ENCODE results near the gene C20orf202. TPM values are rescaled to one million over a fixed set of nuclear protein-coding genes. Genes with fewer than 3 reads are reported as not detected.

Gene C20orf202
- total RNA-seq, 4 donors from 2014 or later: 1.1 TPM; not detected in 3

GRCh38 chr20:1240549-1240948 lies 37.3 kb downstream of the C20orf202 start:
- TF ChIP-seq POLR2A (IDR thresholded peaks at IDR 0.05): no peak
- TF ChIP-seq, protein P1, sequence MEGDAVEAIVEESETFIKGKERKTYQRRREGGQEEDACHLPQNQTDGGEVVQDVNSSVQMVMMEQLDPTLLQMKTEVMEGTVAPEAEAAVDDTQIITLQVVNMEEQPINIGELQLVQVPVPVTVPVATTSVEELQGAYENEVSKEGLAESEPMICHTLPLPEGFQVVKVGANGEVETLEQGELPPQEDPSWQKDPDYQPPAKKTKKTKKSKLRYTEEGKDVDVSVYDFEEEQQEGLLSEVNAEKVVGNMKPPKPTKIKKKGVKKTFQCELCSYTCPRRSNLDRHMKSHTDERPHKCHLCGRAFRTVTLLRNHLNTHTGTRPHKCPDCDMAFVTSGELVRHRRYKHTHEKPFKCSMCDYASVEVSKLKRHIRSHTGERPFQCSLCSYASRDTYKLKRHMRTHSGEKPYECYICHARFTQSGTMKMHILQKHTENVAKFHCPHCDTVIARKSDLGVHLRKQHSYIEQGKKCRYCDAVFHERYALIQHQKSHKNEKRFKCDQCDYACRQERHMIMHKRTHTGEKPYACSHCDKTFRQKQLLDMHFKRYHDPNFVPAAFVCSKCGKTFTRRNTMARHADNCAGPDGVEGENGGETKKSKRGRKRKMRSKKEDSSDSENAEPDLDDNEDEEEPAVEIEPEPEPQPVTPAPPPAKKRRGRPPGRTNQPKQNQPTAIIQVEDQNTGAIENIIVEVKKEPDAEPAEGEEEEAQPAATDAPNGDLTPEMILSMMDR (IDR thresholded peaks at IDR 0.05): no peak
- Histone ChIP-seq H3K27me3 (peaks cover 0 to 40% (median 2%) of the 10 kb centered on the region in 4 donors), H3K4me3 (no peak overlapping the region), H3K36me3 (no peaks in the 10 kb centered on the region), H3K27ac (no peak overlapping the region), H3K4me1 (no peaks in the 10 kb centered on the region), H3K9me3 (no peaks in the 10 kb centered on the region)
- no peak for DNase-seq
- WGBS, 2 donors: 66 to 71% methylated on average over 5 of the region's 5 CpGs
- intact Hi-C loops (cut with DNase I): no loop called here

- Histone ChIP-seq H3K27ac (no peak overlapping the region), H3K4me3 (no peak overlapping the region), H3K27me3 (peaks cover 0 to 32% (median 2%) of the 10 kb centered on the region in 4 donors), H3K36me3 (no peaks in the 10 kb centered on the region), H3K9me3 (no peaks in the 10 kb centered on the region), H3K4me1 (no peaks in the 10 kb centered on the region)
- no peak for TF ChIP-seq POLR2A (IDR thresholded peaks at IDR 0.05)
- TF ChIP-seq, protein P1 (IDR thresholded peaks at IDR 0.05): no peak
- intact Hi-C loops (cut with DNase I): no loop called here
- DNase-seq: no peak
Measured at GRCh38 chr20:1241456-1241855, 38.2 kb downstream of the C20orf202 start.

DNA sequence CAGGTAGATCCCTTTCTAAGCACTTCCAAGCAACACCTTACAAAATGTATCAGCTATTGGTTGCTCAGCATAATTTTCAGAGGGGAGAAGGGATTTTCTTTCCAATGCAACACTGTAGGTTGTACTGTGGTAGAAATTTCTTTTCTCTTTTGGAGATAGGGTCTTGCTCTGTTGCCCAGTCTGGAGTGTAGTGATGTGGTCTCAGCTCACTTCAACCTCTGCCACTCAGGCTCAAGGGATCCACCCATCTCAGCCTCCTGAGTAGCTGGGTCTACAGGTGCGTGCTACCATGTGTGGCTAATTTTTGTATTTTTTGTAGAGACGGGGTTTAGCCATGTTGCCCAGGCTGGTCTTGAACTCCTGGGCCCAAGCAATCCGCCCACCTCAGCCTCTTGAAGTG lies 38.8 kb downstream of the C20orf202 start:
- peaks cover 0 to 32% (median 2%) of the 10 kb centered on the region in 4 donors for H3K27me3 ChIP-seq
- no peaks in the 10 kb centered on the region for H3K9me3 ChIP-seq
- no peak for TF ChIP-seq POLR2A (IDR thresholded peaks at IDR 0.05)
- TF ChIP-seq, protein P1 (IDR thresholded peaks at IDR 0.05): no peak
- no peaks in the 10 kb centered on the region for H3K4me1 ChIP-seq
- intact Hi-C loops (cut with DNase I): no loop called here
- no peak overlapping the region for H3K4me3 ChIP-seq
- no peak for DNase-seq
- no peak overlapping the region for H3K27ac ChIP-seq
- no peaks in the 10 kb centered on the region for H3K36me3 ChIP-seq
- WGBS, 2 donors: 79 to 88% methylated on average over 1 to 2 of the region's 3 CpGs

DNA sequence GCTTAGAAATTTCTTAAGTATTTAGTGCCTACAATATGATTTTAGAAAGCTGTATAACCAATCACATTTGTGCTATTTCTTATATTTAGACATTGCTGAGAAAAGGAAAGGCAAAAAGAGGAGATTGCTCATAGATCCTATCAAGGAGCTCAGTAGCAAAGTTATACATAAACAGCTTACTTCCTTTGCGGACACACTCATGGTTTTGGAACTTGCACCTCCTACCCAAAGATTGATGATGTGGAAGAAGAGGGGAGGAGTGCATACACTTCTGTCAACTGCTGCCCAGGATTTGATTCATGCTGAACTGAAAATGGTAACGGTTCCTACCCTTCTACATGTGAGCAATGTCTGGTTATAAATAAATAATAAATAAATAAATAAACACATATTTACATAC lies 39.3 kb downstream of the C20orf202 start:
- Histone ChIP-seq H3K4me3 (no peak overlapping the region), H3K4me1 (no peaks in the 10 kb centered on the region), H3K9me3 (no peaks in the 10 kb centered on the region), H3K27me3 (peaks cover 0 to 32% (median 2%) of the 10 kb centered on the region in 4 donors), H3K36me3 (no peaks in the 10 kb centered on the region), H3K27ac (no peak overlapping the region)
- no peak for TF ChIP-seq POLR2A (IDR thresholded peaks at IDR 0.05)
- TF ChIP-seq, protein P1 (IDR thresholded peaks at IDR 0.05): no peak
- 41 to 61% methylated on average over 2 of the region's 2 CpGs for WGBS, 2 donors
- intact Hi-C loops (cut with DNase I): no loop called here
- no peak for DNase-seq

- no peaks in the 10 kb centered on the region for H3K4me1 ChIP-seq
- 50 to 52% methylated on average over 2 of the region's 2 CpGs for WGBS, 2 donors
- H3K27me3 ChIP-seq: peaks cover 0 to 20% (median 0%) of the 10 kb centered on the region in 4 donors
- no peak overlapping the region for H3K4me3 ChIP-seq
- intact Hi-C loops (cut with DNase I): no loop called here
- no peak for DNase-seq
- TF ChIP-seq, protein P1 (IDR thresholded peaks at IDR 0.05): no peak
- no peak for TF ChIP-seq POLR2A (IDR thresholded peaks at IDR 0.05)
- H3K36me3 ChIP-seq: no peaks in the 10 kb centered on the region
- H3K27ac ChIP-seq: no peak overlapping the region
- no peaks in the 10 kb centered on the region for H3K9me3 ChIP-seq
Measured at GRCh38 chr20:1245578-1245977, 42.3 kb downstream of the C20orf202 start.
